Stimulated activated CD8-positive, alpha-beta memory T cell treated with anti-CD3 and anti-CD28 coated beads, Interleukin-7, amount 100 ng/mL, for 4 hours (primary cell): ENCODE measurements around the gene TTC38.
A peak's percentile ranks its signal among the peaks of the same experiment; 100 is the strongest.
"Not testable (repeated sequence)": the region's sequence is repeated elsewhere in the genome, so short reads cannot be mapped to it uniquely, and the experiment has no call there.

ENCODE experiments used
- DNase-seq, 2 donors: peaks; one replicate each; pipeline ENCODE4 v3.0.0-alpha.2; 2020; ENCODE audit warnings: low read depth in 2 of 2

The TTC38 gene

GRCh38 chr22:46245511-46245910, 22.3 kb upstream of the TTC38 start:
- DNase-seq, result no peak

DNA sequence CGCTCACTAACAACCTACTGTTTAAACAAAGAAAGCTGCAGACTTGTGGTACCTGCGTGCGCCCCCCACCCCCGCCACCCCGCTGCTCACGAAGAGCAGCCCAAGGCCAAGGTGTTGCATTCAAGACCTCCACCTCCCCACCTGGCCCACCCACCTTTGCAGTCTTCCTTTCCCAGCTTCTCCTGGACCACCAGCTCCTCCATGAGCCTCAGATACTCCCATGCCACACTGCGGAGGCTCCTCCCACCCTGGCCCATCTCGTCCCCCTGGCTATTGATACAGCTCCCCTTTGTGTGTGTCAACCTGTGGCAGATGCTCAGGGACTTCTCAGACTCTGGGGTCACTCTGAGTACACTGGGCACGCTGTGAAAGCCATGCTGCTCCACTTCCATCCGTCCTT, 21.6 kb upstream of the TTC38 start:
- DNase-seq, result no peak

GRCh38 chr22:46247443-46247975, 20.3 kb upstream of the TTC38 start:
- no peak for DNase-seq

DNA sequence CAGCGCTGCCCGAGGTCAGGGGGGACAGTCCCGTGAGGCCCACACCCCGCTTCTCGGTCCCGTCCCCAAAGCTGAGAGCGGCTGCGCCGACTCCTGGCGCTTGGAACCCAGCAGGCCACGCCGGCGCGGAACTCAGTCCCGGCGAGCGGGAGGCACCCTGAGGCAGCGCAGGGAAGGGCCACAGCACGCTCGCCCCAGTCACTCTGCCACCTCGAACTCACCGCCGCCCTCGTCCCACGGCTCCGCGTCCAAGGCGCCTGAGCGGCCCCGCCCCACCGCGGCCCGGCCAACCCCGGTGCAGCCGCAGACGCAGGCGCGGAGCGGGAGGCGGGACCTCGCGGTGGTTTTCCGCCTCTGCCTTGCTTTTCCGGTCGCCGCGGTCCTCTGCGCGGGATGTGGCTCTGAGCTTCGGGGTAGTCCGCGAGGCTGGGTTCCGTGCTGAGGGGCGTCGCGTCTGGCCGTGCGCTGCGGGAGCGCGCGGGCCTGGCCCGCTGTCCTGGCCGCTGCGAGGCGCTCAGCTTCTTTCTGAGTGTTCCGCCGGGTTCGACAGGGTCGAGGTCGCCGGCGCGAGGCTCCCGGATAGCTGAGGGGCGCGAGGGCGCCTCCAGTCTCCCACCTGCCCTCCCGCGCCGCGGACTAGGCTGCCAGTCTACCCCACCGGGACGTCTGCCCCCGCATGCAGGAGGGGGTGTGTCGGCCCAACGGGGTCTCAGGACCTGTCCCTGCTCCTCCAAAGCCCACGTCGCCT, 17.6 kb upstream of the TTC38 start, which contains the start of gene CDPF1:
Gene CDPF1, minus strand, starts transcription at position 259 of the 748 bp plus-strand sequence. CDS start 2,009 bp downstream, outside the sequence.
- peak; percentile 77 to 93 for DNase-seq

DNA sequence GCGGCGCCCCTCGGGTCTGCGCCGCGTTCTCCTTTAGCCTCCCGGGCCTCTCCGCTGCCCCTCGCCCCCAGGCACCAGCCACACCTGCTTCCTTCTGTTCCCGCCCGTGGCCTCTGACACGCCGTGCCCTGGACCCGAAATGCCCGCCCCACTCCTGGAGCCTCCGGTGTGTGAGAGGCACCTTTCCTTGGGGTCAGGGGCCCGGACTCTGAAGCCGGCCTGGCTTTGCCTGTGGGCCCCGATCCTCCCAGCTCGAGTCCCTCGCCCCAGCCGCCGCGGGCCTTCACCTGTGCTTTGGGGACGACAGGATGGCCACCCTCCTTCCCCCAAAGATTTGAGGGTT, 17.1 kb upstream of the TTC38 start:
- DNase-seq, result no peak

DNA sequence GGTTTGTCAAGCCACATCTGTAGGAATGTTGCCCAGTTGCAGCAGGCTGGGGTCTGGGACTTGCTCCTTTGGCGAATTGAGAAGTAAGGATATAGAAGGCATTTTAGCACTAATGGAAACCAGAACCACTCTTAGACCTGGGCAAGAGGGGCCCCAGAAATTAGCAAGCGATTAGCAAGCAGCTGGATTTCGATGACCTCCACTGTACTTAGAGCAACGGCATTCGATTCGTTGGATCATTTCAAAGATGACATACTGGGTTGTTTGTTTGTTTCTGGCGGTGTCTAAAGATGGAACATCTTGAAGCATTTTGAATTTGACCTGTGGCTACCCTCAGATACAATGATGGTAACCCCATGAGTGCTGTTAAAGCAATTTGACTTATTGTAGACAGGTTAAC, 16.5 kb upstream of the TTC38 start:
- no peak for DNase-seq

- no peak for DNase-seq
Measured at GRCh38 chr22:46251816-46252380, 15.9 kb upstream of the TTC38 start.

DNA sequence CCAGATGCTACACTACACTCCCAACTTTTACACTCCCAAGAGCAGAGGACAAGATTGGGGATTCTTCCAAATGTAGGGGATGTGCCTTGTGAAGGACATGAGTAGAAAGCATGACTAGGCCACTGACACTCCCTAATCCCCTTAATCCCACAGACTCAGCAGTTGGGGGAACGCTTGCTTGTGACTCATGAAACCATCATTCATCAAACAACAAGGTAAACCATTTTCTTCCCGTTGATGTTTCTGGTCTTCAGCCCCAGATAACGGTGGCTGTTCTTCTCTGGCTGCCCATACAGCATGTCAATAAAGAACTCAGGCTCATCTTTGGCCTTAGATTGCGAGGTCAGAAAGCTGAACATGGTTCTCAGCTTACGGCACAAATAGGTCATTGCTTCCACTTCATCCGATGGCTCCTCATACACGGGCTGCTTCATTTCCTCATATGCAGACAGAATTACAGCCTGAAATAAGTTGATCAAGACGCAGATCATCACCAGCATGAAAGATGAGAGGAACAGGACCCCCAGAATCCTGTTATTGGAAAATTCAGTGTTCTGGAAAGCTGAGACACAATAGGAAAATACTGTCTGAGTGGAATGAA, 11.3 kb upstream of the TTC38 start:
- DNase-seq, result no peak

DNA sequence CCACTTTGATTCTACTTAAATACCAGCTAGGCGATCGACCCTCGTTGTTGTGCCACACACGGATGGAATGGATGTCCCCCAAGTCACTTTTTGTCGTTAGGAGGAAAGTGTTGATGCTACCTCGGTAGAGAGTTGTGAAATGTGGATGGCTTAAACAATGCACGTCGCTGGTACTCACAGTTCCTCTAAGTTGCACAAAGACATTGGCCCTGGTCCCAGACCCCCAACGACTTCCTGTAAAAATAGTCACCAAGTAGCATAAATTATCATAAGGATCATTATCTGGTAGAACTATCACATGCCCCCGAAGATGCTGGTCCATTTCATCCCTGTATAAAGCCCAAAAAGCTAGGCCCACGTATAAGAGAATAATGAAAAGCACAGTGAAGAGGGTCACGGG, 8.4 kb upstream of the TTC38 start:
- DNase-seq, result no peak

- no peak for DNase-seq
Measured at GRCh38 chr22:46260038-46260437, 7.8 kb upstream of the TTC38 start.

DNA sequence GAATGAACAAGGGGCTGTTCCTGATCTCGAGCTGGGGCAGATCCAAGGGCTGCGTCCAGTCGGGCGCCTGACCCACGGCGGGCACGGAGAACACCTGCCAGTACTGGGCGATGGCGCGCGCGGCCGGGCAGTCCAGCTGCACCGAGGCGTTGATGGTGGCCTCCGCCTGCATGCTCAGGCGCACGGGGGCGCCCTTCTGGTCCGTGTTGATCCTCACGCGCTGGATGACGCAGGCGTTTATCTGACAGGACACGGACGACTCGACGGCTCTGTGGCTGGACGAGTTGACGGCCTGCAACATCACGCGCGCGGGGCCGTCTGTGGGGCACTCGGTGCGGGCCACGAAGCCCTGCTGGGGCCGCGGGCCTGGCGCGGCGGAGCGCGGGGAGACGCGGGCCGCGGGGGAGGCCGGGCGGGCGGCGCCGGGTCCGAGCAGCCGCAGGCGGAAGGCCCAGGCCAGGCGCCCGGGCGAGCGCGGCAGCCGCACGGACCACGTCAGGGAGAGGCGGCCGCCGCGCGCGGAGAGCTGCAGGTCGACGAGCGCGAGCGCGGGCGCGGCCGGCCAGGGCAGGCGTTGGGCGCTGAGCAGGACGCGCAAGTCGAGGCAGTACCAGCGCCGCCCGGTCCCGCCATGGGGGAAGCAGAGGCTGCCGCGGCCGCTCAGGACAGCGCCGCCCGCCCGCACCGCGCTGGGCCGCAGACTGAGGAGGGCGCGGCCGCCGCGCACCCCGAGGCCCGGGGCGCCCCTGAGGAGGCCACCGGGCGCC, 5.2 kb upstream of the TTC38 start:
- peak in 1 of 2 donors; percentile 27 for DNase-seq

- DNase-seq, result no peak
Measured at GRCh38 chr22:46263216-46263590, 4.6 kb upstream of the TTC38 start, which contains the start of gene PKDREJ. PKDREJ (minus strand) TSS chr22:46263343; CDS start chr22:46263322, 21 bp downstream.

GRCh38 chr22:46264520-46264919, 3.3 kb upstream of the TTC38 start:
- not testable (repeated sequence) for DNase-seq

DNA sequence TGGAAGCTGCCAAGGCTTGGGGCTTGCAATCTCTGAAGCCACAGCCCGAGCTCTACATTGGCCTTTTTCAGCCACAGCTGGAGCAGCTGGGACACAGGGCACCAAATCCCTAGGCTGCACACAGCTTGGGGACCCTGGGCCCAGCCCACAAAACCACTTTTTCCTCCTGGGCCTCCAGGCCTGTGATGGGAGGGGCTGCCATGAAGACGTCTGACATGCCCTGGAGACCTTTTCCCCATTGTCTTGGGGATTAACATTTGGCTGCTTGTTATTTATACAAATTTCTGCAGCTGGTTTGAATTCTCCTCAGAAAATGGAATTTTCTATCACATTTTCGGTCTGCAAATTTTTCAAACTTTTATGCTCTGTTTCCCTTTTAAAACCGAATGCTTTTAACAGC, 2.2 kb upstream of the TTC38 start:
- not testable (repeated sequence) for DNase-seq

DNA sequence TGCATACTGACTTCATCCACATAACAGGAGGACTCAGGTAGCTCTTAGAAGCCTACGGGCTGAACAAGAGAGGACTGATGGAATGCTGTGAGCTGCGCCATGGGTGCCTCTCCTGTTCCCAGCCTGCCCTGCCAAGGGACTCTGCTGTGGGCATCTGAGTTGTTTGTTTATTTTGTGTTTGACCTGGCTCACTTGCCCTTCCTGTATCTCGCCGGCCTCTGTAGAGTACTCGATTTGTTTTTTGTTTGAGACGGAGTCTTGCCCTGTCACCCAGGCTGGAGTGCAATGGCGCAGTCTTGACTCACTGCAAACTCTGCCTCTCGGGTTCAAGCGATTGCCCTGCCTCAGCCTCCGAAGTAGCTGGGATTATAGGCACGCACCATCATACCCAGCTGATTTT, 1.8 kb downstream of the TTC38 start:
- no peak for DNase-seq

GRCh38 chr22:46272196-46272595, 4.4 kb downstream of the TTC38 start:
- DNase-seq, result no peak

- DNase-seq, result no peak
Measured at GRCh38 chr22:46272762-46273431, 5.1 kb downstream of the TTC38 start.

DNA sequence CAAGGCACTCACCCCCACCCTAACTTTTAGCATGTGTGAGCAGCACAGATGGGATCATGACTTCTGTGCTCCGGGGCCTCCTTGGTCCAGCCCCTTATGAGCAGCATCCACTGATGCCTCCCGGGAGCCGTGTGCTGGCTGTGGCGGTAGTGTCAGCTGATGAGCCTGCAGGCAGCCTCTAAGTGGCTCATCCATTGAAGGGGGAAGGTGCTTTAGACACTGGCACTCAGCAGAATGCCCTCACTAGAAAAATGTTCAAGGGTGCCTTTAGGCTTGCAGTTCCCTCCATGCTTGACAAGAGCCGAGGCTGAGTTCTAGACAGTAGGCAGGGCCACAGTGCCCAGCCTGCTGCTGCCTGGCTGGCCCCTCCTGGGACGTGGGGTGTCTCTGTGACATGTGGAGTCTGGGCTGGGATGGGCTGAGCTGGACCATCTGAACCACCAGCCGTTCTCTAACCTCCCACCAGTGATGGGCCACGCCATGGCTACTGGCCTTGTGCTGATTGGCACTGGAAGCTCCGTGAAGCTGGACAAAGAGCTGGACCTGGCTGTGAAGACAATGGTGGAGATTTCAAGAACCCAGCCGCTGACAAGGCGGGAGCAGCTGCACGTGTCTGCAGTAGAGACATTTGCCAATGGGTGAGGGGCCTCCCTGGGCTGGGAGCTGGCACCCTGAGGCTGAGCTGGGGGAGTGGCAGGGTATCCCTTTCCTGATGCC, 5.8 kb downstream of the TTC38 start:
- no peak for DNase-seq

DNA sequence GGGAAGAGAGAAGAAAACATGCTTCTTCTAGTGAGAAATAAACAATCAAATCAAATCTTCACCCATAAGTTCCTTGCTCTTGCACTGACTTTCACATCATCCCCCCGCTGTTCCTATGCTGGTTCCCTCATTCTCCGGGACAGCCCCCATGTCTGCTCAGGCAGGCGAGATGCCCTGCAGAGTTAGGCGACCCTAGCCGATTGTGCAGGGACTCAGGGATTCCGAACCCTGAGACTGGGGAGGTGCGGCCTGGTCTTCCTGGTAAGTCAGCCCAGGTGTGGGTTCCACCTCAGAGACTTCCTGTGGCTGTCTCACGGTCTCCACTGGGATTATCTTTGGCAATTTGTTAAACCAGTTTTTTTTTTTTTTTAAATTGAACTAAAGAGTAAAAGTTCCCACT, 6.6 kb downstream of the TTC38 start:
- DNase-seq, result no peak

DNA sequence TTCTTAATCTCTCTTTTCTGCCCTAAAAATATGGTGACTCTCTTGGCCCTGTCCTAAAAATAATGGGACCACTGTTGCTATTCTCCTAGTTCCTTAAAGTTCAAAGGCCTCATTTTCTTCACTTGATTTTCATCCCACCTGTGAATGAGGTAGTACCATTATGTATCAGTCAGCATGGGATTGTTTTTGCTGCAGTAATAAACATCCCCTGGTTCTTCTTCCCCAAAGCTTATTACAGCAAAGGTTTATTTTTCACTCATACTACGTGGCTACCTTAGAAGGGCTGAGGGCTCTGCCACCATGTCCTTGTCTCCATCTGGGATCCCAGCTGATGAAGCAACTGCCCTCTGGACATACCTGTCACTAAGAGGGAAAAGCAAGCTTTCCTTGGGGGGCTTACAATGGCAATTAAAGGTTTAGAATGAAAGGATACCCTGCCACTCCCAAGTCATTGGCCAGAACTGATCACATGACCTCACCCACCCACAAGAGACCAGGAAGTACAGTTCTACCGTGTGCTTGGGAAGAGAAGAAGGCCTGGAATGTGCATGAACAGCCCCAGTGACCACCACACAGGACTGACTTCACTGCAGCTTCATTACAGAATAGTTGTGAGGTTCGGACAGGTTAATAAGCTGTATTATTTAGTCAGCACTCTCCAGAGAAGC, 7.8 kb downstream of the TTC38 start:
- DNase-seq, result no peak
